OCI-LY7 (cell line): ENCODE data around the gene ANKRD39.

Experiments used
- CTCF ChIP-seq: fragments of 200-600 bp; sonication (generic); conservative IDR thresholded peaks from 2 replicates; pipeline ENCODE4 v1.5.1; 2014; ENCODE audit warnings: mild to moderate bottlenecking, antibody characterized with exemption, low read length, moderate library complexity, mixed read lengths
- EZH2phosphoT487 ChIP-seq: fragments of 200-600 bp; sonication (generic); IDR thresholded peaks from 2 replicates; pipeline ENCODE4 v1.6.1; 2018; ENCODE audit warnings: low read depth, borderline replicate concordance, mild to moderate bottlenecking, mixed run types, antibody characterized with exemption, low read length, moderate library complexity, mixed read lengths

- no peak for TF ChIP-seq CTCF
- TF ChIP-seq EZH2phosphoT487: no peak
Measured at GRCh38 chr2:96817882-96818281, 39.9 kb downstream of the ANKRD39 start.
